Measurements from ENCODE around the gene PLGRKT. TPM values are rescaled to one million over a fixed set of nuclear protein-coding genes. Genes with fewer than 3 reads are reported as not detected.
"Not testable (repeated sequence)": the region's sequence is repeated elsewhere in the genome, so short reads cannot be mapped to it uniquely, and the experiment has no call there.

Gene PLGRKT
- total RNA-seq, 1 experiment from 2014 or later, result 19.2 TPM

DNA sequence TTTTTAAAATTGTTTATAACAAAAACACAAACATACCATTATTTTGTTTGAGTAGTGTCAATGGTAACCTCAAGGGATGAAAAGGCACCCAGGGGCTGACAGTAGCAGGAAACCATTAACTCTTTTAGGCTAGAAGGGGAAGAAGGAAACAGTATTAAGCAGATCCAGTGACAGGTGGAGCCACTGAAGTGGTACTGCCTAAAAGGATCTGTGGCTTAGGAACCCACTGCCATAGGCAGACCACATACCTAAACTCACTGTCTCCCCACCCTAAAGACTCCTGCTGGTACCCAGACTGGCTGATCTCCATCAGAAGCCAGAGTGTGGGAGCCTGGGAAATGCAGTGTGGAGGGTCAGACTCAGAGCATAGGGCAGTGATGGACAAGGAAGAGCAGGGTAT lies 111.5 kb downstream of the PLGRKT start (continued):
- no peak for TF ChIP-seq MAX (CRISPR knock-in tag; IDR thresholded peaks at IDR 0.05)
- TF ChIP-seq GTF2I (CRISPR knock-in tag; conservative IDR thresholded peaks at IDR 0.05), result no peak
- no peak for TF ChIP-seq FOXK1 (CRISPR knock-in tag; IDR thresholded peaks at IDR 0.05)

GRCh38 chr9:5321601-5322000 lies 116.1 kb downstream of the PLGRKT start:
- H3K4me3 Mint-ChIP-seq; H3K27ac Mint-ChIP-seq; H3K4me1 Mint-ChIP-seq; H3K36me3 Mint-ChIP-seq; H3K27me3 Mint-ChIP-seq (ENCODE audit: low read depth); H3K9me3 Mint-ChIP-seq; POLR2A ChIA-PET; DNase-seq (ENCODE audit: low spot score): not testable (repeated sequence)
- CTCF ChIA-PET, result interaction anchor here (0.6 to 2.7 kb wide), 14 partner anchors 11 to 135 kb away, joined by 3 to 14 read pairs (median 4); partner anchors contain the start of genes CD274 and RLN2
- peak; percentile 82 for ATAC-seq

GRCh38 chr9:5321058-5321457 lies 116.7 kb downstream of the PLGRKT start:
- ATAC-seq, result no peak
- no peak overlapping the region for H3K27ac Mint-ChIP-seq

DNA sequence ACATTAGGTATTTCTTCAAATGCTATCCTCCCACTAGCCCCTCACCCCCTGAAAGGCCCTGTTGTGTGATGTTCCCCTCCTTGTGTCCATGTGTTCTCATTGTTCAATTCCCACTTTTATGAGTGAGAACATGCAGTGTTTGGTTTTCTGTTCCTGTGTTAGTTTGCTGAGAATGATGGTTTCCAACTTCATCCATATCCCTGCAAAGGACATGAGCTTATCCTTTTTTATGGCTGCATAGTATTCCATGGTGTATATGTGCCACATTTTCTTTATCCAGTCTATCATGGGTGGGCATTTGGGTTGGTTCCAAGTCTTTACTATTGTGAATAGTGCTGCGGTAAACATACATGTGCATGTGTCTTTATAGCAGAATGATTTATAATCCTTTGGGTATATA lies 121.3 kb downstream of the PLGRKT start:
- H3K4me1 Mint-ChIP-seq; DNase-seq (ENCODE audit: low spot score); ATAC-seq; H3K27me3 Mint-ChIP-seq (ENCODE audit: low read depth); H3K27ac Mint-ChIP-seq; CTCF ChIA-PET; POLR2A ChIA-PET; H3K4me3 Mint-ChIP-seq: not testable (repeated sequence)
- H3K9me3 Mint-ChIP-seq, result peaks cover 24% of the 10 kb centered on the region
- peaks cover 16% of the 10 kb centered on the region for H3K36me3 Mint-ChIP-seq

More at GRCh38 chr9:5321058-5321457, 116.7 kb downstream of the PLGRKT start:
- Mint-ChIP-seq H3K36me3 (peaks cover 5% of the 10 kb centered on the region), H3K9me3 (peaks cover 11% of the 10 kb centered on the region), H3K4me1 (no peaks in the 10 kb centered on the region), H3K4me3 (no peak overlapping the region), H3K27me3 (ENCODE audit: low read depth) (no peaks in the 10 kb centered on the region)
- no peak for DNase-seq (ENCODE audit: low spot score)
- TF ChIP-seq ZNF396 (CRISPR knock-in tag; IDR thresholded peaks at IDR 0.05; ENCODE audit: borderline replicate concordance) (no peak), NFE2L1 (CRISPR knock-in tag; IDR thresholded peaks at IDR 0.05) (no peak), ZNF219 (CRISPR knock-in tag; IDR thresholded peaks at IDR 0.05; ENCODE audit: borderline replicate concordance) (no peak), NFATC4 (CRISPR knock-in tag; IDR thresholded peaks at IDR 0.05) (no peak), PRRX2 (CRISPR knock-in tag; IDR thresholded peaks at IDR 0.05) (no peak), GRHL2 (CRISPR knock-in tag; IDR thresholded peaks at IDR 0.05; ENCODE audit: insufficient replicate concordance, severe bottlenecking) (no peak), ZNF416 (CRISPR knock-in tag; IDR thresholded peaks at IDR 0.05) (no peak), SMAD4 (CRISPR knock-in tag; IDR thresholded peaks at IDR 0.05) (no peak), NR2C2 (CRISPR knock-in tag; IDR thresholded peaks at IDR 0.05) (no peak), JAZF1 (CRISPR knock-in tag; IDR thresholded peaks at IDR 0.05) (no peak), NR3C1 (CRISPR knock-in tag; conservative IDR thresholded peaks at IDR 0.05; ENCODE audit: low read depth) (no peak), ZNF232 (CRISPR knock-in tag; IDR thresholded peaks at IDR 0.05) (no peak), IRF1 (CRISPR knock-in tag; IDR thresholded peaks at IDR 0.05) (no peak), PRDM15 (CRISPR knock-in tag; IDR thresholded peaks at IDR 0.05) (no peak), FOXP4 (CRISPR knock-in tag; IDR thresholded peaks at IDR 0.05) (no peak), KAT7 (CRISPR knock-in tag; IDR thresholded peaks at IDR 0.05; ENCODE audit: borderline replicate concordance) (no peak)
- TF ChIP-seq, protein P1, sequence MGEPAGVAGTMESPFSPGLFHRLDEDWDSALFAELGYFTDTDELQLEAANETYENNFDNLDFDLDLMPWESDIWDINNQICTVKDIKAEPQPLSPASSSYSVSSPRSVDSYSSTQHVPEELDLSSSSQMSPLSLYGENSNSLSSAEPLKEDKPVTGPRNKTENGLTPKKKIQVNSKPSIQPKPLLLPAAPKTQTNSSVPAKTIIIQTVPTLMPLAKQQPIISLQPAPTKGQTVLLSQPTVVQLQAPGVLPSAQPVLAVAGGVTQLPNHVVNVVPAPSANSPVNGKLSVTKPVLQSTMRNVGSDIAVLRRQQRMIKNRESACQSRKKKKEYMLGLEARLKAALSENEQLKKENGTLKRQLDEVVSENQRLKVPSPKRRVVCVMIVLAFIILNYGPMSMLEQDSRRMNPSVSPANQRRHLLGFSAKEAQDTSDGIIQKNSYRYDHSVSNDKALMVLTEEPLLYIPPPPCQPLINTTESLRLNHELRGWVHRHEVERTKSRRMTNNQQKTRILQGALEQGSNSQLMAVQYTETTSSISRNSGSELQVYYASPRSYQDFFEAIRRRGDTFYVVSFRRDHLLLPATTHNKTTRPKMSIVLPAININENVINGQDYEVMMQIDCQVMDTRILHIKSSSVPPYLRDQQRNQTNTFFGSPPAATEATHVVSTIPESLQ (CRISPR knock-in tag; IDR thresholded peaks at IDR 0.05), result no peak
- TF ChIP-seq, protein P2, sequence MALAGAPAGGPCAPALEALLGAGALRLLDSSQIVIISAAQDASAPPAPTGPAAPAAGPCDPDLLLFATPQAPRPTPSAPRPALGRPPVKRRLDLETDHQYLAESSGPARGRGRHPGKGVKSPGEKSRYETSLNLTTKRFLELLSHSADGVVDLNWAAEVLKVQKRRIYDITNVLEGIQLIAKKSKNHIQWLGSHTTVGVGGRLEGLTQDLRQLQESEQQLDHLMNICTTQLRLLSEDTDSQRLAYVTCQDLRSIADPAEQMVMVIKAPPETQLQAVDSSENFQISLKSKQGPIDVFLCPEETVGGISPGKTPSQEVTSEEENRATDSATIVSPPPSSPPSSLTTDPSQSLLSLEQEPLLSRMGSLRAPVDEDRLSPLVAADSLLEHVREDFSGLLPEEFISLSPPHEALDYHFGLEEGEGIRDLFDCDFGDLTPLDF (CRISPR knock-in tag; IDR thresholded peaks at IDR 0.05), result no peak
- ChIA-PET POLR2A (no interaction called here), CTCF (interaction anchor here (0.6 to 2.7 kb wide), 15 partner anchors 10 to 676 kb away, joined by 3 to 14 read pairs (median 4); partner anchors contain the start of genes CD274 and RLN2)
